ENCODE measurements around the gene CIART.

DNA sequence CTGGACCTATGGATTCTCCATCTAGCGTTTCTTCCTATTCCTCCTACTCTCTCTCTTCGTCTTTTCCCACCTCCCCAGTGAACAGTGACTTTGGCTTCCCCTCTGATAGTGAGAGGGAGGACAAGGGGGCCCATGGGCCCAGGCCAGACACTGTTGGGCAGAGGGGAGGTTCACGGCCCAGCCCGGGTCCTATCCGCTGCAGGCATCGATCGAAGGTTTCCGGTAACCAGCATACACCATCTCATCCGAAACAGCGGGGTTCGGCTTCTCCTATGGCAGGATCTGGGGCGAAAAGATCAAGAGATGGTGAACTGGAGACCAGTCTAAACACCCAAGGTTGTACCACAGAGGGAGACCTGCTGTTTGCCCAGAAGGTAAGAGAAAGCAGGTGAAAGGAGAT is 906 bp downstream of the CIART start:
- TF ChIP-seq, protein P1, sequence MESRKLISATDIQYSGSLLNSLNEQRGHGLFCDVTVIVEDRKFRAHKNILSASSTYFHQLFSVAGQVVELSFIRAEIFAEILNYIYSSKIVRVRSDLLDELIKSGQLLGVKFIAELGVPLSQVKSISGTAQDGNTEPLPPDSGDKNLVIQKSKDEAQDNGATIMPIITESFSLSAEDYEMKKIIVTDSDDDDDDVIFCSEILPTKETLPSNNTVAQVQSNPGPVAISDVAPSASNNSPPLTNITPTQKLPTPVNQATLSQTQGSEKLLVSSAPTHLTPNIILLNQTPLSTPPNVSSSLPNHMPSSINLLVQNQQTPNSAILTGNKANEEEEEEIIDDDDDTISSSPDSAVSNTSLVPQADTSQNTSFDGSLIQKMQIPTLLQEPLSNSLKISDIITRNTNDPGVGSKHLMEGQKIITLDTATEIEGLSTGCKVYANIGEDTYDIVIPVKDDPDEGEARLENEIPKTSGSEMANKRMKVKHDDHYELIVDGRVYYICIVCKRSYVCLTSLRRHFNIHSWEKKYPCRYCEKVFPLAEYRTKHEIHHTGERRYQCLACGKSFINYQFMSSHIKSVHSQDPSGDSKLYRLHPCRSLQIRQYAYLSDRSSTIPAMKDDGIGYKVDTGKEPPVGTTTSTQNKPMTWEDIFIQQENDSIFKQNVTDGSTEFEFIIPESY (IDR thresholded peaks at IDR 0.05), result no peak
- TF ChIP-seq GABPA (IDR thresholded peaks at IDR 0.05 in 1 of 2, conservative IDR thresholded peaks at IDR 0.05 in 1 of 2) (no peak), NR2F2 (IDR thresholded peaks at IDR 0.05) (no peak), RAD21 (IDR thresholded peaks at IDR 0.05) (no peak), FOXA2 (IDR thresholded peaks at IDR 0.05) (no peak)
- TF ChIP-seq, protein P2, sequence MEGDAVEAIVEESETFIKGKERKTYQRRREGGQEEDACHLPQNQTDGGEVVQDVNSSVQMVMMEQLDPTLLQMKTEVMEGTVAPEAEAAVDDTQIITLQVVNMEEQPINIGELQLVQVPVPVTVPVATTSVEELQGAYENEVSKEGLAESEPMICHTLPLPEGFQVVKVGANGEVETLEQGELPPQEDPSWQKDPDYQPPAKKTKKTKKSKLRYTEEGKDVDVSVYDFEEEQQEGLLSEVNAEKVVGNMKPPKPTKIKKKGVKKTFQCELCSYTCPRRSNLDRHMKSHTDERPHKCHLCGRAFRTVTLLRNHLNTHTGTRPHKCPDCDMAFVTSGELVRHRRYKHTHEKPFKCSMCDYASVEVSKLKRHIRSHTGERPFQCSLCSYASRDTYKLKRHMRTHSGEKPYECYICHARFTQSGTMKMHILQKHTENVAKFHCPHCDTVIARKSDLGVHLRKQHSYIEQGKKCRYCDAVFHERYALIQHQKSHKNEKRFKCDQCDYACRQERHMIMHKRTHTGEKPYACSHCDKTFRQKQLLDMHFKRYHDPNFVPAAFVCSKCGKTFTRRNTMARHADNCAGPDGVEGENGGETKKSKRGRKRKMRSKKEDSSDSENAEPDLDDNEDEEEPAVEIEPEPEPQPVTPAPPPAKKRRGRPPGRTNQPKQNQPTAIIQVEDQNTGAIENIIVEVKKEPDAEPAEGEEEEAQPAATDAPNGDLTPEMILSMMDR (IDR thresholded peaks at IDR 0.05; ENCODE audit: low read depth, low read length, missing input control), result no peak
- TF ChIP-seq, protein P3, sequence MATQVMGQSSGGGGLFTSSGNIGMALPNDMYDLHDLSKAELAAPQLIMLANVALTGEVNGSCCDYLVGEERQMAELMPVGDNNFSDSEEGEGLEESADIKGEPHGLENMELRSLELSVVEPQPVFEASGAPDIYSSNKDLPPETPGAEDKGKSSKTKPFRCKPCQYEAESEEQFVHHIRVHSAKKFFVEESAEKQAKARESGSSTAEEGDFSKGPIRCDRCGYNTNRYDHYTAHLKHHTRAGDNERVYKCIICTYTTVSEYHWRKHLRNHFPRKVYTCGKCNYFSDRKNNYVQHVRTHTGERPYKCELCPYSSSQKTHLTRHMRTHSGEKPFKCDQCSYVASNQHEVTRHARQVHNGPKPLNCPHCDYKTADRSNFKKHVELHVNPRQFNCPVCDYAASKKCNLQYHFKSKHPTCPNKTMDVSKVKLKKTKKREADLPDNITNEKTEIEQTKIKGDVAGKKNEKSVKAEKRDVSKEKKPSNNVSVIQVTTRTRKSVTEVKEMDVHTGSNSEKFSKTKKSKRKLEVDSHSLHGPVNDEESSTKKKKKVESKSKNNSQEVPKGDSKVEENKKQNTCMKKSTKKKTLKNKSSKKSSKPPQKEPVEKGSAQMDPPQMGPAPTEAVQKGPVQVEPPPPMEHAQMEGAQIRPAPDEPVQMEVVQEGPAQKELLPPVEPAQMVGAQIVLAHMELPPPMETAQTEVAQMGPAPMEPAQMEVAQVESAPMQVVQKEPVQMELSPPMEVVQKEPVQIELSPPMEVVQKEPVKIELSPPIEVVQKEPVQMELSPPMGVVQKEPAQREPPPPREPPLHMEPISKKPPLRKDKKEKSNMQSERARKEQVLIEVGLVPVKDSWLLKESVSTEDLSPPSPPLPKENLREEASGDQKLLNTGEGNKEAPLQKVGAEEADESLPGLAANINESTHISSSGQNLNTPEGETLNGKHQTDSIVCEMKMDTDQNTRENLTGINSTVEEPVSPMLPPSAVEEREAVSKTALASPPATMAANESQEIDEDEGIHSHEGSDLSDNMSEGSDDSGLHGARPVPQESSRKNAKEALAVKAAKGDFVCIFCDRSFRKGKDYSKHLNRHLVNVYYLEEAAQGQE (IDR thresholded peaks at IDR 0.05), result no peak
